HG03571 (cell line): ENCODE data around the gene SUFU.

Experiments
- ATAC-seq: cut with Tn5 transposase; IDR thresholded peaks from one replicate; pipeline ENCODE4 v1.9.1; 2021; ENCODE audit not compliant: unreplicated experiment

The SUFU gene

DNA sequence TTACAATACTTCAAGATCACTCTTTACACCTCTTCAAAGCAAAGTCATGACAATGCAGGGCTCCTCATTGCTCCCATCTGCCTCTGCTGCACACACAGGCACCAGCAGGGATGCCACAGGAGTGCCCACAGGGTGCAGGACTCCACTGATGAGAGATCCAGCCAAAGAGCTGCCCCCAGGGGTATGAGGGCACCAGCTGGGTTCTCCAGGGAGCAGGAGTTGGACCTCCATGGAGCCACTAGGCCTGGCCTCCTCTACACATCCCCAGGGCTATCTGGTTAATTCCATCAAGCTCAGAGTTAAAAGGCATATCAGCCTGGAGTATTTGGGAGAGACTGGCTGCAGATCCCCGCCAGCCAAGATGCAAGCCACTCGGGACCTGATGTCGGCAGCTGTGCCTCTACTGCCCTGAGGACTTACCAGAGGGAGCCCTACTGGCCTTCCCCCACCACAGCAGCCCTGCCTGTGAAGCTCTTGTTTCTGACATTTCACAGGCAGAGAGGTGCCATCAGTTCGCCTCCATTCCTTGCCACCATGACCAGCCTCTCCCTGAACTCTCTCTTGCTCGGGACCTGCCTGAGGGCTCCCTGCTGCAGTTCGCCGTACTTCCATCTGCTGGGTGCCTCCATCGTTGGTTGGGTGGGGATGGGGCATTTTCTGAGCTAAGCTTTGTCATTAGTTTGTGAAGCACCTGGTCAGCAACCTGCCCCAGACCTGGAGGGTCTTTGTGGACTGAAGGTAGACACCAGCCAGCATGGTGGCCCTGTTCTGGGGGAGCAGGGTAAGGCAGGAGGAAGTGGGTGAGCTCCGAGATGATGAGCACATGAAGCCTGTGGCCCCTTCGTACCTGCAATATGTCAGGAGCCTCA is 128.0 kb downstream of the SUFU start:
- no peak for ATAC-seq

DNA sequence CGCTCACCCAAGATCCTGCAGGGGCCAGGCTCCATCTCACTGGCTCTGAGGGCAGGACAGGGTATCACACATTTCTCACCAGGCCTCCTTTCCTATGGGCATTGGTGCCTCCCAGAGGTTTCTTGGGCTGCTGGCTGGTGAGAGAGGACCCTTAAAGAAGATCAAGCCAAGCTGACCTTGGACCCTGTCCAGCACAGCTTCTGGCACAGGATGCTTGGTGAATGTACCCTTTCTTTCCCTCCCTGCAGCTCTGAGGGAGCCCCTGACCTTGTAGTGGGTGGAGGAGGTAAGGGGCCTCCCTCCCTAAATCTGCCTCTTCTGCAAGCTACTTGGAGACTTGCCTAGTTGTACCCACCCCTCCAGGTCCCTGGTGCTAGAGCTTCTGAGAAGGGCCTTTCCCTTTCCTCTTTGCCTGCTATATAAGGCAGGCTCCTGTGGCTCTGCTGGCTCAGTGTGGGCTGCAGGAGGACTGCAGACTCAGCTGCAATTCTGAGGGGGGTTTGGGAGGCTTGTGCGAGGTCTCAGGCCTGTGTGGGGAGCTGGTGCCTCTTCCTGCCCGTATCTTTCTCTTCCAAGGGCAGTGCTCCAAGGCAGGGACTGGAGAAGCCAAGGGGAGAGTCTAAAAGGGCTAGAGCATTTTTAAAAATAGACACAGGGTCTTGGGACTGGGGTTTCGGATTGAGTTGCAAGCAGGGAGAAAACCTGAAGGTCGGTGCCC is 128.8 kb downstream of the SUFU start:
- no peak for ATAC-seq

DNA sequence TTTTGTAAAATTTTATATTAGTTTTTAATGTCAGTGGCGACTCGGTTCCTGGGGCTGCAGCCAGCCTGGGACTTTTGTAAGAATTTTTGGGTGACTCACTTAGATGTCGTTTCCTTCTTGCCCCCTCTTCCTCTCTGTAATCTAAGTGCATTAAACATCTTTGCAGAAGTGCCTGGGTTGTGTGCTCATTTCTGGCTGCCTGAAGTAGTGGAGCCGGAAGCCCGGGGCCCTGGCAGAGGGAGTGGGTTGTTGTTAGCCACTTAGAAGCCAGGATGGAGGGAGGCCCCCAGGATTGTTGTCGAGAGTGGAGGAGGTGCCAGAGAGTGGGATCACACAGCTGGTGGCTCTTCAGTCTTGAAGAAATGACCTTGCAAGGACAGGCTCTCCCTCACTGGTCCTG is 129.5 kb downstream of the SUFU start:
- ATAC-seq: no peak

DNA sequence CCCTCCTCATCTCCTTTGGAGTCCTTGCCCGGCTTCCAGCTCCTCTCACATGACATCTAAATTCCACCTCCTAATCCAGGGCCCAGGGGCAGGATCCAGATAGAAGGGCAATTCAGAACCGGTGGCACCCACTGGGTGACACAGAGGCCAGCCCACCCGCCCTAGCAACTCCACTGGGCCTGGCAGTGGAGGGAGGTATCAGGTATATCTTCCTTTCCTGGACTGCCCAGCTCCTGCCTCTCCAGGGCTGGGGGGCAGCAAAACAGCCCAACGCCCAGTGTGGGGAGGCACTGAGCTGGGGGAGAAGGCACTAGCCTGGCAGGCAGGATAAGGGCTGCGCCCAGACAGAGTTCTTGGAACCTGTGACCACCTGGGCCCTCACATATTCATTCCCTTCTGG is 130.1 kb downstream of the SUFU start:
- ATAC-seq: no peak

DNA sequence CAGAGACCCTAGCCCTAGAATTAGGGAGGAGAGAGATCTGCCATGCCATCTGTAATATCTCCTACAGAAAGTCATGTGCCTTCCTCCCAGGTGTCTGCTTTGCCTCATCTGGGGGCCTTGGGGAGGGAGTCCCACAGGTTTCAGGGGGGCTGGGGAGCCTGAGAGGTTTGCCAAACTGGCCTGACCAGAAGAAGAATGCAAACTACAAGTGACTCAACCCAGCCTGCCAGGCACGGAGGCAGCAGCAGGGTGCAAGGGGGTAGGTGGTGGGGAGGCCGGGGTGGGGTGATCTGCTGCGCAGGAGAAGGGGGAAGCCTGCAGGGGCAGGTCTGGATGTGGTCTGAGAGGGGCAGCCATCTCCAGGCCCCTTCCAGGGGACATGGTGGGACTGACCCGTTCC is 130.9 kb downstream of the SUFU start:
- no peak for ATAC-seq

DNA sequence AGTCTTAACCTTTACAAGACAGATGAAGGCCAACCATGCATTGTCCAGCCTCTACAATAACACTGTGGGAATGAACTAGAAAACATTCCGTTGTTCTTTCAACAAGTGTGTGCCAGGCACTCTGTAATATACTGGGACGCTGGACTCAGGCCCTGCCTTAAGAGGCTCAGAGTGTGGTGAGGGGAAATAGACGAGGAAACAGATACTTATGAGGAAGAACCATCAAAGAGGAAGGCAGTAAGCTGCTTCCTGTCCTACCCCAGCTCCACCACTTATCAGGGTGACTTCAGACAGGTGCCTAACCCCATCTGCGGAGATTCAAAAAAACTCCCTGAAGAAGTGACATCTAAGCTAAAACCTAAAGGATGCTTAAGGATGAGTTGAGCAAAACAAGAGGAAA is 131.6 kb downstream of the SUFU start:
- no peak for ATAC-seq

- ATAC-seq: no peak
Observed at GRCh38 chr10:102639537-102639936, 135.8 kb downstream of the SUFU start.

GRCh38 chr10:102641402-102641801 is 137.6 kb downstream of the SUFU start:
- no peak for ATAC-seq

- ATAC-seq: peak; percentile 43
Observed at GRCh38 chr10:102641880-102642735, 138.3 kb downstream of the SUFU start.

DNA sequence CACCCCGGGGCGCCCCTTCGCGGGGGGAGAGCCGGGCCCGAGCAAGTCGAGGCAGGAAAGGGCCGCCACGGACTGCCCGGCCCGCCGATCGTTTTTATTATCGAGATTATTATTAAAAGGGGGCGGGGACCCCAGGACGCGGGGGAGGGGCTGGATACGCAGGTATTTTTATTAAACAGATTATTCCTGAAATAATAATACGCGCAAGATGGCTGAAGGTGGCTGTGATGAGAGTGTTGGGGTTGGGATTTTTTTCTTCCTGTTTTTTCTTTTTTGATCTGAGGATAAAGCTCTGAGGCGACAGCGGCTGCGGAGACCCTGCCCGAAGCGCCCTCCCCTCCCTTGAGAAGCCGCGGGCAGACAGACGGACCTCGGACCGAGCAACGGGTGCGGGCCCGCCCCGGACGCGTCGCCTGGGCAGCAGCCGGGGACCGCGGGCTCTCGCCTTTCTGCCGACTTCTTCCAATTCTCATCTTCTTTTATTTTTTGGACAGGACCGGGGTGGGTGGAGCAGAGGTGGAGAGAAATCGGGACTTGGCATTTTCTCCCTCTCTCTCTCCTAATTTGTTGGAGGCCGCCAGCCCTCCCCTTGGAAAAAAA is 139.1 kb downstream of the SUFU start:
- ATAC-seq: no peak

GRCh38 chr10:102643336-102644065 is 139.7 kb downstream of the SUFU start:
- no peak for ATAC-seq

GRCh38 chr10:102644066-102644645 is 140.4 kb downstream of the SUFU start, which contains the start of gene TRIM8:
Gene TRIM8 (plus strand): TSS chr10:102644479. CDS start chr10:102644618, 139 bp downstream.
- no peak for ATAC-seq

- ATAC-seq: no peak
Observed at GRCh38 chr10:102644646-102645387, 141.0 kb downstream of the SUFU start.

- ATAC-seq: no peak
Observed at GRCh38 chr10:102645388-102645740, 141.6 kb downstream of the SUFU start.

GRCh38 chr10:102645741-102646609 is 142.2 kb downstream of the SUFU start:
- peak; percentile 33 for ATAC-seq

DNA sequence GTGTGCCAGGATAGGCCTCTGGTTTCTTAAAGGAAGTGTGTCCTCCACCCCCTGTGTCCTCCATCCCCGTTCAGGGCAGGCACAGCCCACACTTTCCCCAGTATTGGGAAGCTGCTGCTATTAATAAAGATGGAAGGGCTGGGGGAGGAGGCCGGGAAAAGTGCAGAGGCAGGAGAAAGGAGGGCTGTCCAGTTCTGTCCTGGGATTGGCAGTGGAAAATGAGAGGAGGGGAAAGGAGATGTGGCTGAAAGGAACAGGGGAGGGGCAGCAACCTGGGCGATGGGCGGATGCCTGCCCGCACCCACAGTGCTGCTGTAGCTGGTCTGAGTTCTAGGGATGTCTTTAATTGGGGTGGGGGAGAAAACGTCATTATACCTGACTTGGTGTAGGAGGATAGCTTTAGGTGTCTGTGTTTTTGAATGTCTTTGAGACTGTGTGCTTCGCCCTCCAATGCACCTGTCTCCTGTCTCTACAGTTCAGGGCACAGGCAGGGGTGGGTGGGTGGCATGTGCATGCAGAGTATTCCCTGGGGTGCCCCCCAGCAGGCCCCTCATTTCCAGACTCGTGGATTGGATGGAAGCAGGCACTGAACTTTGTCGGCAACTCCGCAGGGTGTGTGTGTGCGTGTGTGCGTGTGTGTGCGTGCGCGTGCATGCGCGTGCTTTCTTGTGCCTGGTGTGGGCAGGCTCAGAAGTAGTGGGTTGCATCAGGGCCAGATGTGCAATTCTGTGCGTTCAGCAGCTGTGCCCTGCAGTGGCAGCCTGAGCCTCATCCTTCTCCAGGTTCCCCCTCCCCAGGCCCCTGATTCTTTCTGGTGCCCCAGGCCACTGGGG is 143.1 kb downstream of the SUFU start:
- no peak for ATAC-seq
